Transverse colon (tissue), 4 donors: ENCODE measurements around the gene PHACTR3. TPM values are rescaled to one million over a fixed set of nuclear protein-coding genes. Genes with fewer than 3 reads are reported as not detected.

Source experiments
- DNase-seq: peaks from one replicate; pipeline ENCODE4 v3.0.0-alpha.2; 2019
- H3K27ac ChIP-seq, 4 donors: fragments of 200-600 bp; sonication (generic); 2 replicates each; pipeline ENCODE4 v1.5.1; 2016 to 2018; ENCODE audit warnings: inconsistent platforms in 4 of 4
- H3K27me3 ChIP-seq: fragments of 200-600 bp; sonication (generic); 2 replicates; pipeline ENCODE4 v1.5.1; 2017; ENCODE audit warnings: inconsistent platforms
- H3K36me3 ChIP-seq, 4 donors: fragments of 200-600 bp; sonication (generic); 2 replicates each; pipeline ENCODE4 v1.5.1; 2017 to 2019; ENCODE audit warnings: inconsistent platforms in 4 of 4
- H3K4me1 ChIP-seq, 4 donors: fragments of 200-600 bp; sonication (generic); 2 replicates each; pipeline ENCODE4 v1.5.1; 2017 to 2020; ENCODE audit warnings: inconsistent platforms in 4 of 4
- H3K4me3 ChIP-seq, 4 donors: fragments of 200-600 bp; sonication (generic); 1 replicate in 1 of 4; 2 replicates in 3 of 4; pipeline versions ENCODE4 v1.5.1 to v1.6.1; 2017 to 2019; ENCODE audit warnings: inconsistent platforms in 4 of 4
- H3K9me3 ChIP-seq, 2 donors: fragments of 200-600 bp; sonication (generic); 2 replicates each; pipeline ENCODE4 v1.5.1; 2017 to 2019; ENCODE audit warnings: inconsistent platforms in 2 of 2
- CTCF ChIP-seq, 5 experiments: fragments of 200-600 bp in 3 of 5; fragments of 450-650 bp in 2 of 5; sonication (generic) in 3 of 5; IDR thresholded peaks; 1 replicate in 2 of 5; 2 replicates in 3 of 5; pipeline ENCODE4 v1.5.1; 2016 to 2017; ENCODE audit warnings: antibody characterized with exemption in 5 of 5, inconsistent platforms in 3 of 5, mild to moderate bottlenecking in 2 of 5, moderate library complexity in 1 of 5
- EP300 ChIP-seq: sonication (generic); formaldehyde crosslinking; IDR thresholded peaks from one replicate; pipeline ENCODE4 v1.6.1; 2017; ENCODE audit warnings: antibody characterized with exemption, low read depth
- POLR2A ChIP-seq: fragments of 450-650 bp; IDR thresholded peaks from one replicate; pipeline ENCODE4 v1.6.1; 2016; ENCODE audit warnings: antibody characterized with exemption, mild to moderate bottlenecking, moderate library complexity
- POLR2AphosphoS5 ChIP-seq, 3 donors: sonication (generic); formaldehyde crosslinking; IDR thresholded peaks; one replicate each; pipeline ENCODE4 v1.6.1; 2016; ENCODE audit warnings: antibody characterized with exemption in 3 of 3
- WGBS, 2 donors: methylation state at CpG; one replicate each; pipeline ENCODE4 v1.1.5; 2018; ENCODE audit warnings: low coverage in 1 of 2; 5-methylcytosine and 5-hydroxymethylcytosine counted together
- in situ Hi-C, 4 donors: fragments of 200-750 bp; cut with MboI; loops; one replicate each; pipeline versions ENCODE4 v1.15.0 to v1.15.1; 2017; ENCODE audit warnings: low sequenced_read_pairs in 3 of 4, low pct_ligation_motif_present in 1 of 4, low pct_unique_long_range_greater_than_20kb in 1 of 4
- intact Hi-C: fragments of 100-400 bp; cut with DNase I; formaldehyde crosslinking; loops from one replicate; pipeline ENCODE4 v1.15.1; 2023; ENCODE audit warnings: low total_unique reads
- total RNA-seq, 4 donors: library from RNA; depleted of rRNA; stranded (reverse); fragments of >200 nt; gene quantifications; one replicate each; pipeline ENCODE4 v1.1.0, GENCODE V29; 2016

Gene PHACTR3
- total RNA-seq, 4 donors from 2014 or later = 1.6 to 7.1 (median 5.6) TPM

- H3K4me1 ChIP-seq = peaks cover 6 to 12% (median 8%) of the 10 kb centered on the region in 4 donors
- no peaks in the 10 kb centered on the region for H3K9me3 ChIP-seq
- in situ Hi-C loops (no loop called here), intact Hi-C loops (no loop called here)
- H3K27ac ChIP-seq = no peak overlapping the region
- TF ChIP-seq POLR2A (no peak), POLR2AphosphoS5 (IDR thresholded peaks at IDR 0.05) (no peak), EP300 (no peak), CTCF (IDR thresholded peaks at IDR 0.05) (no peak)
- peaks cover 71% of the 10 kb centered on the region for H3K27me3 ChIP-seq
- no peaks in the 10 kb centered on the region for H3K36me3 ChIP-seq
- WGBS, 2 donors = 17 to 40% methylated on average over 1 to 25 of the region's 26 CpGs
- DNase-seq = no peak
- H3K4me3 ChIP-seq = peak overlapping the region in 1 of 4 donors; percentile 43
Measured at GRCh38 chr20:59605601-59606364, 1.4 kb downstream of the PHACTR3 start.

DNA sequence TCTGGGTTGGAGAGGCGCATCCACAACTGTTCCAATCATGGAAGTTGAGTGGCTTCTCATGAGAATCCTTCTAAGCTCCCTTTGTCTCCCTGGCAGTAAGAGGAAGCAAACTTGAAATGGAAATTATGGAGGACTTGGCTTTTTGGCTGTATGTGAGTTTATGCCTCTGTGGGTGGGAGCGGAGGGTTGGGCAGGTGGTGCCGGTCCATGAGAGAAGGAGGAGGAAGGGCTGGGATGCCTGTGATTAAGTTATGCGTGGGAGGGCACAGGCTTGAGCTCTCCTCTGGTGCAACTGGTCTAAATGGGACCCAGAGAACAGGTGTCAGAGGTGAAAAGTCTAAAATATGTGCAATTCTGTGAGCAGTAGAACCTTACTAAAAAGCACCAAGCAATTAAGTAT lies 2.2 kb downstream of the PHACTR3 start:
- peaks cover 65% of the 10 kb centered on the region for H3K27me3 ChIP-seq
- intact Hi-C loops (no loop called here), in situ Hi-C loops (no loop called here)
- no peak for TF ChIP-seq EP300
- TF ChIP-seq CTCF (IDR thresholded peaks at IDR 0.05) = no peak
- TF ChIP-seq POLR2A = no peak
- TF ChIP-seq POLR2AphosphoS5 (IDR thresholded peaks at IDR 0.05) = no peak
- H3K36me3 ChIP-seq = no peaks in the 10 kb centered on the region
- no peak overlapping the region for H3K4me3 ChIP-seq
- DNase-seq = no peak
- H3K27ac ChIP-seq = no peak overlapping the region
- H3K9me3 ChIP-seq = no peaks in the 10 kb centered on the region
- WGBS, 2 donors = 62% methylated on average over 4 of the region's 4 CpGs; no CpG with 5 or more reads in 1 of the 2 donors
- H3K4me1 ChIP-seq = peaks cover 6 to 12% (median 8%) of the 10 kb centered on the region in 4 donors

DNA sequence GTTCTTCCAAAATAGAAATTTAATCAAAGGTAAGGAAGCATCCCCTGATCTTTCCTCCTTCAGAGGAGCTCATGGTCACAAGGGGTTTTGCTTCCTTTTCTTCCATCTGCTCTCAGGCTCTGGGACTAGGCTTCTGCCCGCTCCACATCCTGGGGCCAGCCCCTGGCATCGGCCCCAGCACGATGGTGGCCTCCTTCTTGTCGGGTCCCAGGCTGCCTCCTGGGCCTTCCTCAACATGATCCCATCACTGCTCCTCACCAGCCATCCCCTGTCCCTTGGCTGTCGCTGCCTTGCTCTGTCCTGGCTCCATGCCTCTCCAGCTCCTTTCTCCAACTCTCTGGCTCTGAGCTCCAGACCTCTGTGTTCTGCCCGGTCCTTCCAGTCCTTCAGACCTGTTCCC lies 4.1 kb downstream of the PHACTR3 start:
- 80 to 91% methylated on average over 1 to 6 of the region's 6 CpGs for WGBS, 2 donors
- TF ChIP-seq POLR2AphosphoS5 (IDR thresholded peaks at IDR 0.05) (no peak), POLR2A (no peak), EP300 (no peak), CTCF (IDR thresholded peaks at IDR 0.05) (no peak)
- in situ Hi-C loops (no loop called here), intact Hi-C loops (no loop called here)
- H3K4me1 ChIP-seq = peaks cover 6 to 12% (median 8%) of the 10 kb centered on the region in 4 donors
- no peak overlapping the region for H3K4me3 ChIP-seq
- H3K36me3 ChIP-seq = no peaks in the 10 kb centered on the region
- peaks cover 54% of the 10 kb centered on the region for H3K27me3 ChIP-seq
- H3K27ac ChIP-seq = no peak overlapping the region
- no peak for DNase-seq
- no peaks in the 10 kb centered on the region for H3K9me3 ChIP-seq

DNA sequence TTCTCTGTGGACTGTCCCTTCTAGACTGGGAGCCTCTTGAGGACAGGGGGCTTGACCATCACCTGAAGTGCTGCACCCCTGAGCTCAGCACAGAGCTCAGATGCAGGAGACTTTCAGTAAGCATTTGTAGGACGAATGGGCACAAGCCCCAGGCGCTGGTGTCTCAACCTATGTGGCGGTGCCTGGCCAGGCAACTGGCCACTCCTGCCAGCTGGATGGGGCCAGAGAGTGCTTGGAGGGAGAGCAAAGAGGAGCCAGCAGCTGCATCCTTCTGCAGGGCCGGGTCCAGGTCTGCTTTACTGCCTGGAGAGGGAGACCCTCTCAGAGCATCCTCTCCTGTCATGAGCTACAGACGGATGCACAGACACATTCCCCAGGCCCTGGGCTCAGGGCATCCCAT lies 4.5 kb downstream of the PHACTR3 start:
- in situ Hi-C loops = no loop called here
- Histone ChIP-seq H3K27me3 (peaks cover 49% of the 10 kb centered on the region), H3K36me3 (no peaks in the 10 kb centered on the region), H3K4me3 (no peak overlapping the region), H3K27ac (no peak overlapping the region), H3K4me1 (peaks cover 6 to 12% (median 8%) of the 10 kb centered on the region in 4 donors), H3K9me3 (no peaks in the 10 kb centered on the region)
- TF ChIP-seq CTCF (IDR thresholded peaks at IDR 0.05) (no peak), POLR2AphosphoS5 (IDR thresholded peaks at IDR 0.05) (no peak), POLR2A (no peak), EP300 (no peak)
- intact Hi-C loops = no loop called here
- no peak for DNase-seq
- WGBS, 2 donors = 73% methylated on average over 5 of the region's 5 CpGs; no CpG with 5 or more reads in 1 of the 2 donors
